ENCODE results near the gene GNB1L.

The GNB1L gene

GRCh38 chr22:19737846-19738663, 116.6 kb downstream of the GNB1L start:
- Histone ChIP-seq H3K9me3 (ENCODE audit: control insufficient read depth, insufficient read depth, low read length) (no peaks in the 10 kb centered on the region), H3K4me1 (ENCODE audit: control insufficient read depth, insufficient read depth, low read length) (no peaks in the 10 kb centered on the region), H3K4me3 (ENCODE audit: low read length) (no peak overlapping the region), H3K36me3 (ENCODE audit: control insufficient read depth, insufficient read depth, low read length) (no peaks in the 10 kb centered on the region), H3K27me3 (ENCODE audit: control insufficient read depth, insufficient read depth, low read length) (no peaks in the 10 kb centered on the region), H3K27ac (ENCODE audit: low read length) (no peak overlapping the region)
- WGBS (ENCODE audit: insufficient coverage, insufficient read length) = no CpG with 5 or more reads among the region's 17 CpGs
- DNase-seq (ENCODE audit: low read depth, low spot score) = no peak

GRCh38 chr22:19735665-19736510, 118.8 kb downstream of the GNB1L start:
- no peak overlapping the region for H3K4me3 ChIP-seq (ENCODE audit: low read length)
- H3K27ac ChIP-seq (ENCODE audit: low read length) = no peak overlapping the region
- H3K9me3 ChIP-seq (ENCODE audit: control insufficient read depth, insufficient read depth, low read length) = no peaks in the 10 kb centered on the region
- H3K4me1 ChIP-seq (ENCODE audit: control insufficient read depth, insufficient read depth, low read length) = no peaks in the 10 kb centered on the region; the same call in 1 of the 2 replicates
- no peaks in the 10 kb centered on the region for H3K36me3 ChIP-seq (ENCODE audit: control insufficient read depth, insufficient read depth, low read length)
- WGBS (ENCODE audit: insufficient coverage, insufficient read length) = no CpG with 5 or more reads among the region's 21 CpGs
- no peaks in the 10 kb centered on the region for H3K27me3 ChIP-seq (ENCODE audit: control insufficient read depth, insufficient read depth, low read length)
- DNase-seq (ENCODE audit: low read depth, low spot score) = no peak

- Histone ChIP-seq H3K4me3 (ENCODE audit: low read length) (no peak overlapping the region), H3K27ac (ENCODE audit: low read length) (no peak overlapping the region), H3K9me3 (ENCODE audit: control insufficient read depth, insufficient read depth, low read length) (no peaks in the 10 kb centered on the region), H3K27me3 (ENCODE audit: control insufficient read depth, insufficient read depth, low read length) (no peaks in the 10 kb centered on the region), H3K4me1 (ENCODE audit: control insufficient read depth, insufficient read depth, low read length) (no peaks in the 10 kb centered on the region; the same call in 1 of the 2 replicates), H3K36me3 (ENCODE audit: control insufficient read depth, insufficient read depth, low read length) (no peaks in the 10 kb centered on the region)
- no CpG with 5 or more reads among the region's 5 CpGs for WGBS (ENCODE audit: insufficient coverage, insufficient read length)
- DNase-seq (ENCODE audit: low read depth, low spot score) = no peak
Measured at GRCh38 chr22:19734837-19735382, 119.8 kb downstream of the GNB1L start.

- Histone ChIP-seq H3K27me3 (ENCODE audit: control insufficient read depth, insufficient read depth, low read length) (no peaks in the 10 kb centered on the region), H3K4me3 (ENCODE audit: low read length) (no peak overlapping the region), H3K36me3 (ENCODE audit: control insufficient read depth, insufficient read depth, low read length) (no peaks in the 10 kb centered on the region), H3K4me1 (ENCODE audit: control insufficient read depth, insufficient read depth, low read length) (no peaks in the 10 kb centered on the region; the same call in 1 of the 2 replicates), H3K27ac (ENCODE audit: low read length) (no peak overlapping the region), H3K9me3 (ENCODE audit: control insufficient read depth, insufficient read depth, low read length) (no peaks in the 10 kb centered on the region)
- WGBS (ENCODE audit: insufficient coverage, insufficient read length) = no CpG with 5 or more reads among the region's 7 CpGs
- DNase-seq (ENCODE audit: low read depth, low spot score) = no peak
Measured at GRCh38 chr22:19734163-19734562, 120.5 kb downstream of the GNB1L start.

- WGBS (ENCODE audit: insufficient coverage, insufficient read length) = no CpG with 5 or more reads among the region's 5 CpGs
- DNase-seq (ENCODE audit: low read depth, low spot score) = no peak
- Histone ChIP-seq H3K27me3 (ENCODE audit: control insufficient read depth, insufficient read depth, low read length) (peaks cover 2% of the 10 kb centered on the region; the same call in 1 of the 2 replicates), H3K4me3 (ENCODE audit: low read length) (no peak overlapping the region), H3K36me3 (ENCODE audit: control insufficient read depth, insufficient read depth, low read length) (no peaks in the 10 kb centered on the region), H3K4me1 (ENCODE audit: control insufficient read depth, insufficient read depth, low read length) (no peaks in the 10 kb centered on the region; the same call in 1 of the 2 replicates), H3K9me3 (ENCODE audit: control insufficient read depth, insufficient read depth, low read length) (no peaks in the 10 kb centered on the region), H3K27ac (ENCODE audit: low read length) (no peak overlapping the region)
Measured at GRCh38 chr22:19733755-19734154, 120.9 kb downstream of the GNB1L start.

All from iPS DF 6.9 (cell line).